HG03025 (cell line): ENCODE measurements around the gene SPCS3.
"Not testable (repeated sequence)": the region's sequence is repeated elsewhere in the genome, so short reads cannot be mapped to it uniquely, and the experiment has no call there.

Experiments used
- ATAC-seq: cut with Tn5 transposase; IDR thresholded peaks from one replicate; pipeline ENCODE4 v1.9.1; 2021; ENCODE audit warnings: mild to moderate bottlenecking, moderate library complexity; ENCODE audit not compliant: unreplicated experiment, low FRiP score

Gene SPCS3

DNA sequence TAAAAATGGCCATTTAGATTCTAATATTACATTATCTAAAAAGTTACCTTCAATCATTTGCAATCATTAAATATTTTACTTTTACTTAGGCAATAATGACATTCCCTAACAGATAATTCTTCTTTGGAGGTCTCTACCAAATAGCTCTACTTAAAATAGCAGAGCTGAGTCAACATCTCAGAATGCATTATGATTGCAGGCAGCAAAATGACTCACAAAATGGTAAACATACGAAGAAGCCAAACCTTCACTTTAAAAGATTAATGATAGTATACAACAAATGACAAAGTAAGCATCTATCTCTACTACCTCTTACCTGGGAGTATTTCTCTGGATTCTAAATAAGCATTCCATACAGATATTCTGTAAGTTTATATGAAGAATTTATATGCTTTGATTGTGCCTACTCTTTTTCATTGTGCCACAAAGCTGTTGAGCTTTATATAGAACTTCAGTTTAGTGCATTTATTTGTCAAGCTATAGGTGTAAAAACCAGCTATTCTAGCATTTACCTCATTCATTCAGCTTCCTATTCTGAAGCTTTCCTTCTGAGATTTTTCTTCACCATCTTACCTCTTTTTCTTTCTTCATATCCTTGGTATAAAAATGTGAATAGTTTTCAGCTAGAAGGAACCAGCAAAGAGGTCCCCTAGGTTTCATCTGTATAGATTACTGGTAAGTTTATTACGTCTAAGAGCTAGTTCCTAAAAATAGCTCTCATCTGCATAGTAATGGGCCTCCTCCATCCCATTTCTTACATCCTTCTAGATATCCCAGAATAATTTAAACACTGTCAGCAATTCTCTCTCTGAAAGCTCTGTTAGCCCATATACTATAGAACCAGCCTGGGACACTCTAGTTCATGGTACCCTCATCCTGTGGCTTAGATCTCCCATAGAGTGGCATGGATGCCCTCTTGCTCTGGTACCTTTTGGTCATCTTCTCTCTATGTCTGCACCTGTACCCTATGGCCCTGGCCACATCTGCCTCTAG is 17.2 kb upstream of the SPCS3 start:
- ATAC-seq, result no peak

DNA sequence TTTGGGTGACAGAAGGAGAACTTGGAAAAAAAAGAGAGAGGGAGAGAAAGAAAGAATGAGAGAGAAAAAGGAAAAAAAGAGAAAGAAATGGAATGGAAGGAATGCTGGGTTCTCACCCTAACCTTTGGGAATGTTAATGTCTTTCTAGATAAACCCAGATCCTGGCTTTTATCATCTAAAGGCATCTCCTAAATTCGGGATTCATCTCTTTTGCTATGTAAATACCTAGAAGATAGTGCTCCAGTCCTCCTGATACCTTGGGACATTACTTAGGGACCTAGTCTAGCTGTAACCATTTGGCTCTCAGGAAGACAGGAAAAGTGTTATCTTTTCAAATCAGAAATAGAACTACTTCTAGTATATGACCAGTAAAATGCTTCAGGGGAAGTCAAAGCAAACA is 15.8 kb upstream of the SPCS3 start:
- ATAC-seq, result no peak

DNA sequence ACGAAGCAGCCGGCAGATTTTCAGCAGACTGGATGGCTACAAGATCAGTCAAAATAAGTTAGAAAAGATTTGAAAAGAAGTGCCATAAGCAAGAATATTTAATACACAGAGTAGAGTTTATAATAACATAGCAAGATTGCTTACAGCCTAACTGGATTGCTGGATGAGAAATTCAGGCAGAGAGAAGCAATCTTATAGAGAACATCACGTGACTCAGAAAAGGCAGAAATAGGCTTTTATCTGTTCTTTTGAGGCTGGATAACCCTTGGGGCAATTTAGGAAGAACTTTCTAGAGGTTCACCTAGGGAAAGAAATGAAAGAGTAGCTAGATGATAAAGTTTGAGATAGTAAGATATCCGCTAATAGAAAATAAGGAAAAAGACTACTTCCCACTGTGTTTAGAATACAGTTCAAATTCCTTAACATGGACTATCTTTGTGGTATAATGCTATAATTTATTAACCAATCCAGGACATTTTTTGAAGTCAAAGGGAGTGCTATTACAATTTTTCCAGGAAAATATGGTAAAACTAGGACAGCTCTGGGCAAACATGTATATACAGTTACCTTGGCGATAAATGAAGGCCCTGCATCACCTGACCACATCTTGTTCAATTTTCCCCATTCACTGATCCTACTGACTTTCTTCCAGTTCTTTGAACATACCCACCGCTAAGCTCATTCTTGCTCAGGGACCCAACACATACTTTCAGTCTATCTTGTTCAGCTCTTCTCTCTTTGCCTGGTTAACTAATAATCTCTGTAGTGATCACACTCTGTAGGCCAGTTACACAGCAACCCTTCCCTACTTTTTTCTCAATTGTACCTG is 12.7 kb upstream of the SPCS3 start:
- ATAC-seq, result no peak

DNA sequence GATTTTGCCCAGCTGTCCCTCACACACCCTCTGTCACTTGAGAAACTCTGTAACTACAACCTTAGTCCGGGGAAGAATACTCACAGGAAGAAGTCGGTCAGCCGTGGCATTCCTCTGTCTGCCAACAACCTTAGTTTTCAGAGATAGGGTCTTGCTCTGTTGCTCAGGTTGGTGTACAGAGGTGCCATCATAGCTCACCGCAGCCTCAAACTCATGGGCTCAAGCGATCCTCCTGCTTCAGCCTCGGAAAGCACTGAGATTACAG is 12.2 kb upstream of the SPCS3 start:
- ATAC-seq, result no peak

DNA sequence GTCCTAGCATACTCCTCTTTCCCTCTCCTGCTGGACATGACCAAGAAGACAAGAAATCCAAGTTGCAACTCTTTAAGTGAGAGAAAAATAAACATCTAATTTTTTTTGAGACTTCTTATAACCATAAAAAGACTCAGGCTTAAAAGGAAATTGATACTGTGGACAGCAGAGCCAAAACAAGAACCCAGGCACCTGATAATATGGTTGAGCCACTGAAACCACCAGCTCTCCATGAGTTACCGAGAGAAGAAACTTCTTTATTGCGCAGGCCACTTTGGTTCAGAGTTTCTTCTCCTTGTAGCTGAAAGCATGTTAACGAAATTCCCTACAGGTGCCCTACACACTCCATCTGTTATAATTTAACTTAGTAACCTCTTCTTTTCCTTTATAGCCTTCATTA is 11.3 kb upstream of the SPCS3 start:
- peak; percentile 75 for ATAC-seq

DNA sequence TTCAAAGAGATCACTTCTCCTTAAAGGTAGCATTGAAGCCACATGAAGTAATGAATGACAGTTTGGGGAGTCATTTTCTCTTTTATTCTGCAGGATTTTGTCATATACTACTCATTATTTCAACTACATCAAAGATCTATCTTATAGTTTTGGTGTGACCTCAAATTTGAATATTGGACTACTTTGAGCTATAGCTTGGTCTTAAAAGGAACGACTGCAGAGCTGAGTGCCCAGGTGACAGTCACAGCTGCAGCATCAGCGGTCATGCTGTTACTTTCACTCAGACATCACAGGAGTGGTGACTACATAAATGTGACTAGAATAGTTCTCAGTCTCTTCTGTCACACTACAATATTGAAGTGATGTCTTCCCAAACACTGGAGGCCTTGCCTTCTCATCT is 10.7 kb upstream of the SPCS3 start:
- peak; percentile 99 for ATAC-seq

DNA sequence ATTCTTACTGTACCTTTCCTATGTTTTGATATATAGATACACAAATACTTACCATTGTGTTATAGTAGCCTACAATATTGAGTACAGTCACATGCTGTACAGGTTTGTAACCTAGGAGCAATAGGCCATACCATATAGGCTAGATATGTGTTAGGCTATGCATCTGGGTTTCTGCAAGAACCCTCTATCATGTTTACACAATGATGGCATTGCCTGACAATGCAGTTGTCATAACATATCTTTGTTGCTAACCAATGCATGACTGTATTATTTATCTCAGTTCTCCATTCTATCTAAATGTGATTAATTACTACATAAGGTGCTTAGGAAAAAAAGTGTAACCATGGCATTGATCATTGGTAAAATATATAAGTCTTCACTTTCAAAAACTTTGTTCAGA is 10.0 kb upstream of the SPCS3 start:
- ATAC-seq, result no peak

DNA sequence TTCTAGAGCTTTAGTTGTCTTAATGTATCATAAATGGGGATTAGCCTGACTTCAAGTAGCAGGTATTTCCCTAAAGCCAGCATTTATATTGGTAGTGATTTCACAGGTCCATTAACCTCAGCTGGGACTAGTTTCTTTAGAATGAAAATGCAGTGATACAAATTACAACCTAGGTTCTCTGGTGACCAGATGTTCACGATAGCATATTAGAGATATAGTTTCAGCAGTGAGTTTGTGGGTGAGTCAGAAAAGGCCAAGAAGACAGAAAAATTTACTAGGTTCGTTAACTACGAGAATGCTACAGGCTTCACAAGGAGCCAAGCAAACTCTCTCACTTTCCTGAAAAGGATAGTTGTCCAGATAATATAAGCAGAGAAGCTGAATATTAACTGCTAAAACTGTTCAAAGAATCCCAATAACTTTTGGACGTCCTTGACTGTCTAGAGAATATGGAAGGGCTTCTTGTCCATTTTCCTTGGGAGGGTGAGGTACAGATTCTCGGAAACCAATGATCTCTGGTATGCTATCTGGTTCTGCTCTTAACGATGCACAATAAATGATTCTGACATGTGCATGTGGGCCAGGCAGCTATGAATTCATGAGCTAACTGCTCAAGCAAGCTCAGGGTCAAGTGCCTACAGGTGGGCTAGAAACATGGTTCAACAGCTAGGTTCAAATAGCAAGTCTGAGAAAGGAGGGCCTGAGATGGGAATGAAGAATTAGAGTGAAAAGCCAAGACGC is 6.0 kb upstream of the SPCS3 start:
- ATAC-seq, result no peak

DNA sequence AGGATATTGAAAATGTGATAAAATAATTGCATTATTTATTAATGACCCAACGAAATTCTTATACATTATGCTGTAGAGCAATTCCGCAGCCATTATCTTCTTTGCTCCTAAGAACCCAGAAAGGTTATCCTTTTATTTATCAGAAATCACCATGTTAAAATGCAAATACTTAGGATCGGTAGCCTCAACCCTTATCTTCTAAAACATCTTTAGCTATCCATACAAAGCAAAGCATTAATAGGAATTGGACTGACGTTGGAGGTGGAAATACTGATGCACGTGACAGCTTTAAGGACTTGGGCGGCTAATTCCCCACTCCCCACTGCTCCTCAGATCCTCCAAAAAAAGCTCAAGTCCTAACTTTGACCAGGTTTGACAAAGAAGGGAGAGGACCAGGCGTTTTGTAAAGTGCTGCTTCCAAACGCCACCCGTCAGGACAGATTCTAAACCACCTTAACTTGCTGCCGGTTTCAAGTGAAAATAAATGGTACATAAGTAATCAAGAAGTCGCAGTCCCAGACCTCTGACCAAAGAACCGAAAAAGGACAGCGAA is 539 bp upstream of the SPCS3 start:
- no peak for ATAC-seq

DNA sequence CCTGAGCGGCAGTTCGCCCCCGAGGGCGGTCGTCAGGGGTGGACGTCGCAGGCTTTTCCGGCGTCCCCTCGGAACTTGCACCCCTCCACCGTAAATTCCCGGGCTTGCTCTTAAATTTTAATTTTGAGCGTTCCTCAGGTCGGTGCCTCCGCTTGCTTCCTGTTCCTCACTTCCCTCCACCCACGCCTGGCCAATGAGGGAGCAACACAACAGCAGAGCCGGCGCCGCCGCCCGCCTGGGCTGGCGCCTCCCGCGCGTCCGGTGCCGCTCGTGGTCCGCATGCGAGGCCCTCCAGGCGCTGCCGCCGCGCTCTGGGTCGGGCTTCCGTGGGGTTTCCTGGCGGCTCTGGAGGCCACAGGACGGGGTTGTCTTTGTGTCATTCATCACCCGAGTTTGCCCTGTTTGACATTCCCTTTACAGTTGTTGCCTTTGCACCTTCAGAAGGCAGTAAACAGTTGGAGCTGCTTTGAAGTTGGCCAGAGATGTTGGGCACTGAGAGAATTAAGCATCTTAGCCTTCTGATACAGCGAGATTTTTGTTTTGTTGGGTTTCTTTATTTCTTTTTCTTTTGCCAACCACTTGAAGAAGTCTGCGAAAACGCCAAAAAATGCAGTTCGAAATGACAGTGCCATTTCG is 692 bp downstream of the SPCS3 start:
- ATAC-seq, result peak; percentile 89

DNA sequence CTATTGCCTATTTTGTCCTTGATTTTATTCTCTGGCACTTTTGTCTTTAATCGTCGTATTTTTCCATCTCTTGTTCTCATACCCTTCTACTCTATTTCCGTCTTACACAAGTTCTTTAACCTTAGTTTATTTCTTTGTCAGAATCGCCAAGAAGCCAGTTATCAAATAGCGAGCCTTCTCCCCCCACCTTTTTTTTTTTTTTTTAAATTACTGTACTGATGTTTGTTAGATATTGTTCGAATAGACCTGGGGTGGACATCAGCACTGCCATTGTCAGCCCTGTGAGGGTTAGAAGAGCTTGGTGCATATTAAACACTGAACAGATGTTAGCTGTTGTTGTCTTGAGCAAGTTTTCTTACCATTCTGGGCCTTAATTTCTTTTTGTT is 1.2 kb downstream of the SPCS3 start:
- no peak for ATAC-seq

DNA sequence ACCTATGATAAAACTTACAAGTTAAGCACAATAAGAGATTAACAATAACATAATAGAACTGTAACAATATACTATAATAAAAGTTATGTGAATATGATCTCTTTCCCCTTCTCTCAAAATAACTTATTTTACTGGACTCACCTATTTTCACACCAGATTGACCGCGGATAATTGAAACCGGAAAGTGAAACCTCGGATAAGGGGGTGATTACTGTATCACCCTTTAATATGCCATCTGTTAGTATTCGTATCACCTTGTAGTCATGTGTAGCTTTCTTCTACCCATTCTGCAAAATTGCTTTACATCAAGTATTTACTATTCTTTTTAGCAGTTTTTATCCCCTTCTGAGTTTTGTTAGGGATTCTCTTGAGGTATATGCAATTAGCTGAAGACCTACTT is 1.8 kb downstream of the SPCS3 start:
- ATAC-seq, result no peak

DNA sequence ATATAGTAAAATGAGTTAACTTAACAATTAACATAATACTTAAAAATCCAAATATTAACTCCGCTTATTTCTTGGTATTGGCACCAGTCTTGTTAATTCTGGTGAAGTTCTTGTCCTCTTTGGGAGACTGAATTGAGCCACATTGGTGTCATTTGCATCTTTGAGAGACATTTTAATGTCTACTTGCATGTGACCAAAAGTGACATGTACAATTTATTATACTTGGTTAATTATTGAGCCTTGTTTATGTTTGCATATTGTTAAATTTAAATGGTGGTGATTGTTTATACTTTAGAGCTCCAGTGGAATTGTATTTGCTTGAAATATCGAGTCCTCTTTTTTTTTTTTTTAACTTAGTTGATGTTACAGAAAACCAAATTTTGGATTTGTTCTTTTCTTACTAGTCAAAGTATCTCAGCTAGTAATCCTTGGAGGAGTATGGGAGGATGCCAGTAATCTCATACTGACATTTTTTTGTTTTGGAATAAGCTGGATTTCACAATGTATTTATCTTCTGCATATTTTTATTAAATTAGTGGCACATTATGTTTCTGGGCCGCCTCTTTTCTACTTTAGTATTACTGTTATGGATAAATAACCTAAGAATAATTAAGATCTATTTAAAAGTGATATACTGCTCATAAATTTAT is 3.9 kb downstream of the SPCS3 start:
- no peak for ATAC-seq

DNA sequence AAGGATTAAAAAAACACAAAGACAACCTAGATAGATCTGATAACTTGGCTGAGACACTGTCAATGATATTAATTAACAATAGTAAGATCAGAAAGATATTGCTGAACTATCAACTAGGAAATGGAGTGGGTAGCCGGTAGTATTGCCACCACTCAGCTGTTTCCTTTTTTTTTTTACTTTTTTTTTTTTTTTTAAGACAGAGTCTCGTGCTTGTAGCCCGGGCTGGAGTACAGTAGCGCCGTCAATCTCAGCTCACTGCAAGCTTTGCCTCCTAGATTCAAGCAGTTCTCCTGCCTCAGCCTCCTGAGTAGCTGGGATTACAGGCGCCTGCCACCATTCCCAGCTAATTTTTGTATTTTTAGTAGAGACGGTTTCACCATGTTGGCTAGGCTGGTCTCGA is 5.1 kb downstream of the SPCS3 start:
- not testable (repeated sequence) for ATAC-seq

DNA sequence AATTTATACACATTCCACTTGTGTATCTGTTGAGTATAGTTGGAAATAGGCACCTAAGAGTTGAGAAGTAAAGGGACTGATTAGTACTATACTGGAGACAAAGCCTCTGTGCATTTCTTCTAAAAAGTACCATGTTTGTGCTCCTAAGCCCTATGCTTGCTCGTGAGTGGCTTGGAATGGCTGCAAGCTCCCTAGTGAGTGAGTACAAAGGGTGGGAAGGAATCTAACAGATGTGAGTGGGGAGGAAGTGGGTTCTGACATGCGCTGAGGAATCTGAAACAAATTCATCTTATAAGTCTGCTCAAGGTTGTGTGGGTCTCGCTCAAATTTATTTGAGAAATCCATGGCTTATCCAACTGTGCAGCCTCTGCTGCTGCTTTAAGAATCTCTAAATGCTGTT is 13.3 kb downstream of the SPCS3 start:
- no peak for ATAC-seq

DNA sequence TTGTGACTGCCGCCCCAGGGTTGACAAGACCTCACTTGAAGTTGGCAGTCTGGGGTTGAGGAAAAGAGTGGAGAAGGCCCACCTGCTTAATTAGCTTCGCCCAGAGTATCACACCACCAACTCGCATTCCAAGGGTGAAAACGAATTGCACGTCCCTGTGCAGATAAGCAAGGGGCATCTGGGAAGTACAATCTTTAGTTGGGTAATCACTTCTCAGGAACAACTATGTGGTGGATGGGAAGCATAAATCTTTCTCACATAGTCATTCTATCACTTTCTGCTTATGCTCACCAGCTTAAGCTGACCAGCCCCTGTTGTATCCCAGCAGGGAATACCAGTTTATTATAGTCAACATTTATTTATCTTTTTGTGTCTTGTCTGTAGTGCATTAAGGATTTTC is 14.3 kb downstream of the SPCS3 start:
- ATAC-seq, result no peak

DNA sequence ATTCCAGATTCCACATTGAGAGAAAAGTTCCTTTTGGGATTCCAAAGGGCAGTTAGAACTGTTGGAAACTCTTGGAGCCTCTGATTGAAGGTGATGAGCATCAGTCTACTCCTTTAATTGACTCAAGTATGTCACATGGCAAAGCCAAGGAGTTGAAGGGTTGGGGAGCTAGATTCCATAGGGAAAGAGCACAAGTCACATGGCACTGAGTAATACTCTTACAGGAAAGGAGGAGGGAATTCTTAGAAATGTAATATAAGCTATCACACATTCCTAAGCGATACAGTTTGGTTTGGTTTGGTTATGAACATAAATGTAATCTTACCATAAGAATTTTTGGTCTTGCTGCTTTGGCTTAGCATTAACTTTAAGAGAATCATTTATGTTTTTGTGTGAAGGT is 15.7 kb downstream of the SPCS3 start:
- no peak for ATAC-seq

DNA sequence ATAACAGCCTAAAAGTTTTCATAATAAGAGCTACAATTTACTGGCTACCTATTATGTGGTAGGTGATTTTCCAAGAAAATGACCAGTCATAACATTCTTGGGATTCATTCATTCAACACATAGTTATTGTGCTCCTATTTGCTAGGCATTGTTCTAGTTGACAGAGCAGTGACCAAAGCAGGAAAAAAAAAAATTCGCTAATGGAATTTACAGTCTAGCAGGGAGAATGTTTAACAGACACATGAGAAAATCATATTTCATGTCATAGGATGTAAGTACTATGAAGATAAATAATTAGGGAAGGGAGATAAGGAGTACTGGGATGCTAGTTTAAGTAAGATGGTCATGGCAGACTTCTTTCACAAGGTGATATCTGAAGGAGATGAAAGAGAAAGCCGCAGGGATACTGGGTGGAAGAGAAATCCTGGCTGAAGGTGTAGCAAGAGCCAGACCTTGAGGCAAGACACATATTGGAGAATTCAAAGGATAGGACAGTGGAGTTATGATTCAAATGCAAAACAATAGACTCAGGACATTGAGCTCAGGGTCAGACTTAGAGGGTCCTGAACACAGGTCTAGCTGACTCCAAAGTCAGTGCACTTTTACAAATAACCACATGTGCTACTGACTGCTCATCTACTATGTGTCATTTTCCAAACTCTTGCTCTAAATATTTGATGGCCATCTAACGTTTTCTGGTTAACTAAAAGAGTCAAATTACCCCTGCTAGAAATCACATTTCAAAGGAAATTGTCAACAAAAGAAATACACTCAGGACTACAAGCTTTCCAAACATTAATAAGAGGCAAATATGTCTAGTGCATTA is 20.4 kb downstream of the SPCS3 start:
- ATAC-seq, result no peak
